H9 (cell line): ENCODE measurements around the gene PRKAG2. TPM values are rescaled to one million over a fixed set of nuclear protein-coding genes. Genes with fewer than 3 reads are reported as not detected.

Source experiments
- DNase-seq: peaks from one replicate; pipeline ENCODE4 v3.0.0-alpha.2; 2017
- H2AFZ ChIP-seq: one replicate; pipeline ENCODE4 v1.6.1; 2013; ENCODE audit warnings: mild to moderate bottlenecking, low read length, control low read depth, moderate library complexity
- H2AK5ac ChIP-seq: 2 replicates; pipeline ENCODE4 v1.6.1; 2013; ENCODE audit warnings: low read length, control low read depth, mixed read lengths; ENCODE audit not compliant: insufficient read length
- H2BK120ac ChIP-seq: one replicate; pipeline ENCODE4 v1.6.1; 2013; ENCODE audit warnings: low read depth, mild to moderate bottlenecking, low read length, control low read depth, inconsistent platforms; ENCODE audit not compliant: poor library complexity, severe bottlenecking
- H2BK12ac ChIP-seq: 2 replicates; pipeline ENCODE4 v1.6.1; 2013; ENCODE audit warnings: low read length, control low read depth, mixed read lengths, low read depth; ENCODE audit not compliant: insufficient read length
- H2BK15ac ChIP-seq: 2 replicates; pipeline ENCODE4 v1.6.1; 2013; ENCODE audit warnings: low read depth, low read length, control low read depth
- H2BK20ac ChIP-seq: one replicate; pipeline ENCODE4 v1.6.1; 2013; ENCODE audit warnings: low read depth, mild to moderate bottlenecking, low read length, control low read depth, inconsistent platforms; ENCODE audit not compliant: poor library complexity, severe bottlenecking
- H2BK5ac ChIP-seq: 2 replicates; pipeline ENCODE4 v1.6.1; 2013; ENCODE audit warnings: low read length, control low read depth, mixed read lengths; ENCODE audit not compliant: insufficient read length
- H3K14ac ChIP-seq: 2 replicates; pipeline ENCODE4 v1.6.1; 2013; ENCODE audit warnings: low read length, control low read depth; ENCODE audit not compliant: insufficient read depth
- H3K18ac ChIP-seq: 2 replicates; pipeline ENCODE4 v1.6.1; 2013; ENCODE audit warnings: low read depth, mild to moderate bottlenecking, mixed read lengths, low read length, control low read depth; ENCODE audit not compliant: insufficient read length
- H3K23ac ChIP-seq: 2 replicates; pipeline ENCODE4 v1.6.1; 2013; ENCODE audit warnings: low read length, control low read depth, mixed read lengths, low read depth; ENCODE audit not compliant: insufficient read length
- H3K23me2 ChIP-seq: 2 replicates; pipeline ENCODE4 v1.6.1; 2013; ENCODE audit warnings: low read depth, mild to moderate bottlenecking, mixed read lengths, low read length, control low read depth; ENCODE audit not compliant: insufficient read length, poor library complexity, severe bottlenecking
- H3K27ac ChIP-seq: 2 replicates; pipeline ENCODE4 v1.5.1; 2013; ENCODE audit warnings: low read length, control low read depth, mixed read lengths, low read depth; ENCODE audit not compliant: insufficient read length
- H3K27me3 ChIP-seq: 2 replicates; pipeline ENCODE4 v1.6.1; 2013; ENCODE audit warnings: low read length, control low read depth, inconsistent platforms; ENCODE audit not compliant: insufficient read depth
- H3K4ac ChIP-seq: 2 replicates; pipeline ENCODE4 v1.6.1; 2013; ENCODE audit warnings: low read depth, mild to moderate bottlenecking, control low read depth, inconsistent platforms, low read length, moderate library complexity
- H3K4me1 ChIP-seq: 2 replicates; pipeline ENCODE4 v1.6.1; 2013; ENCODE audit warnings: low read length, control low read depth, inconsistent platforms; ENCODE audit not compliant: insufficient read depth
- H3K4me2 ChIP-seq: 2 replicates; pipeline ENCODE4 v1.6.1; 2013; ENCODE audit warnings: low read length, control low read depth, mixed read lengths; ENCODE audit not compliant: insufficient read length, insufficient read depth
- H3K56ac ChIP-seq: 2 replicates; pipeline ENCODE4 v1.6.1; 2013; ENCODE audit warnings: low read depth, mild to moderate bottlenecking, mixed read lengths, low read length, control low read depth; ENCODE audit not compliant: insufficient read length
- H3K79me1 ChIP-seq: 2 replicates; pipeline ENCODE4 v1.6.1; 2013; ENCODE audit warnings: low read depth, mild to moderate bottlenecking, moderate library complexity, low read length, control low read depth, inconsistent platforms; ENCODE audit not compliant: insufficient read depth, poor library complexity, severe bottlenecking
- H3K79me2 ChIP-seq: 2 replicates; pipeline ENCODE4 v1.6.1; 2013; ENCODE audit warnings: low read length, control low read depth, inconsistent platforms; ENCODE audit not compliant: insufficient read depth
- H3K9ac ChIP-seq: 2 replicates; pipeline ENCODE4 v1.6.1; 2013; ENCODE audit warnings: low read length, control low read depth, mixed read lengths; ENCODE audit not compliant: insufficient read length; ENCODE audit errors: extremely low read depth
- H3K9me3 ChIP-seq: one replicate; pipeline ENCODE4 v1.6.1; 2013; ENCODE audit warnings: low read depth, low read length, inconsistent platforms; ENCODE audit not compliant: control insufficient read depth
- H3T11ph ChIP-seq: one replicate; pipeline ENCODE4 v1.6.1; 2013; ENCODE audit warnings: mild to moderate bottlenecking, low read length, control low read depth, inconsistent platforms
- H4K20me1 ChIP-seq: one replicate; pipeline ENCODE4 v1.6.1; 2013; ENCODE audit not compliant: control insufficient read depth, insufficient read length, insufficient read depth
- H4K5ac ChIP-seq: 2 replicates; pipeline ENCODE4 v1.6.1; 2013; ENCODE audit warnings: low read depth, mild to moderate bottlenecking, mixed read lengths, low read length, control low read depth; ENCODE audit not compliant: insufficient read length
- H4K8ac ChIP-seq: replicated peaks from 2 replicates; pipeline ENCODE4 v1.6.1; 2013; ENCODE audit warnings: low read length, control low read depth, mixed read lengths, low read depth; ENCODE audit not compliant: insufficient read length
- H4K91ac ChIP-seq: 2 replicates; pipeline ENCODE4 v1.6.1; 2013; ENCODE audit warnings: low read depth, mild to moderate bottlenecking, moderate library complexity, mixed read lengths, low read length, control low read depth; ENCODE audit not compliant: insufficient read length
- H3K27ac Mint-ChIP-seq, 3 experiments: 2 replicates in 2 of 3; 3 replicates in 1 of 3; pipeline ENCODE4 v1.8.0; 2020 to 2021; ENCODE audit warnings: mixed read lengths in 3 of 3, mild to moderate bottlenecking in 1 of 3, moderate library complexity in 1 of 3
- H3K27me3 Mint-ChIP-seq: 2 replicates; pipeline ENCODE4 v1.8.0; 2021; ENCODE audit warnings: low read depth, mild to moderate bottlenecking, moderate library complexity, mixed read lengths
- H3K36me3 Mint-ChIP-seq, 3 experiments: 2 replicates in 2 of 3; 3 replicates in 1 of 3; pipeline ENCODE4 v1.8.0; 2020 to 2021; ENCODE audit warnings: low read depth in 3 of 3, mixed read lengths in 3 of 3; ENCODE audit not compliant: insufficient read depth in 1 of 3
- H3K4me1 Mint-ChIP-seq, 2 experiments: 2 replicates each; pipeline ENCODE4 v1.8.0; 2020; ENCODE audit warnings: mixed read lengths in 2 of 2
- H3K4me3 Mint-ChIP-seq, 2 experiments: 2 replicates in 1 of 2; 3 replicates in 1 of 2; pipeline ENCODE4 v1.8.0; 2020 to 2021; ENCODE audit warnings: mild to moderate bottlenecking in 2 of 2, mixed read lengths in 2 of 2, moderate library complexity in 1 of 2
- H3K9me3 Mint-ChIP-seq, 2 experiments: 2 replicates in 1 of 2; 3 replicates in 1 of 2; pipeline ENCODE4 v1.8.0; 2020; ENCODE audit warnings: mild to moderate bottlenecking in 2 of 2, mixed read lengths in 2 of 2, moderate library complexity in 1 of 2
- WGBS: extraction: QIAGEN DNeasy Blood & Tissue Kit; methylation state at CpG from one replicate; pipeline ENCODE4 v1.1.7; 2013; ENCODE audit warnings: missing lambda C conversion rate, low lambda C conversion rate, mixed read lengths; ENCODE audit not compliant: insufficient read length; ENCODE audit errors: extremely low coverage; 5-methylcytosine and 5-hydroxymethylcytosine counted together
- total RNA-seq: library from RNA; stranded (reverse); gene quantifications from 2 replicates; pipeline ENCODE4 v1.2.1, GENCODE V29; 2021
- TF ChIP-seq, protein P1 (sequence below): fragments of 200-600 bp; sonication (generic); conservative IDR thresholded peaks from 3 replicates; pipeline ENCODE4 v1.8.0; 2021; ENCODE audit warnings: antibody characterized with exemption, mild to moderate bottlenecking

The PRKAG2 gene
- total RNA-seq, 1 experiment from 2014 or later = 11.8 TPM

DNA sequence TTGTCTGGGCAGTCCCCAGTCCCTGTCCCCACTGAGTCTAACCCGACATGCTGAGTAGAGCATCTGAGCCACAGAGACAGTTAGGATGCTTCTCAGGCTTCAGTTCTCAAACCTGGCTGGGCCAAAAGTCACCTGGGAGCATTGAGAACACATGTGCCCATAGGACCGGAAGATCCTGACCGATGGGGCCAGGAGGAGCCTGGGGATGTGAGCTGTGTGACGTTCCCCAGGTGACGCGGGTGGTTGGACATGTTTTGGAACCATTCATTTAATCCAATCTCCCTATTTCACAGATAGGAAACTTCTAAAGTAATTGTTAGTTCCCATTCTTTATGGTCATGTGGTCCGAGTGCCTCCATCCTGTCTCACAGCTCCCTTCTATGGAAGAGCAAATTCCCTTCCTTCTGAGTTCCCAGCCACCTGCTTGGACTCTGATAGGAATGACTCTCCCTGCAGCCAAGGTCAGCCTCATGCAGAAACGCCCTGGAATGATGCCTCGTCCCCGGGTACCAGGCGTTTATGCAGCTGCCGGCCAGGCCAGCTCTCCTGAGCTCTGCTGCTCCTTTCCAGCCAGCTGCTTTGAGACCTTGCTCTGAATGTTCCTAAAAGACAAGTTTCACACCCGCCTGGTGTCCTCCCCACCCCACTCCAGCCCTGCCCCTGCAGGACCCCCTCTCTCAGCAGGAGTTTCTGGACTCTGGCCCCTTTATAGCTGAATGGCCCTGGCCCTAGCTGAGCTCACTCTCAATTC, 190.7 kb downstream of the PRKAG2 start:
- peaks cover 25 to 26% of the 10 kb centered on the region in 2 experiments for H3K4me1 Mint-ChIP-seq
- no peaks in the 10 kb centered on the region for H3K36me3 Mint-ChIP-seq
- Histone ChIP-seq H4K8ac (no peak overlapping the region), H3K79me2 (no peaks in the 10 kb centered on the region), H3K23me2 (no peaks in the 10 kb centered on the region), H4K20me1 (no peaks in the 10 kb centered on the region), H2BK5ac (no peak overlapping the region), H4K5ac (no peak overlapping the region), H3K9ac (no peak overlapping the region), H3K9me3 (no peaks in the 10 kb centered on the region), H3K79me1 (no peaks in the 10 kb centered on the region), H2BK120ac (no peak overlapping the region), H2BK12ac (no peak overlapping the region), H3K4me1 (peaks cover 8% of the 10 kb centered on the region; the same call in 1 of the 2 replicates), H3K4ac (no peak overlapping the region), H3K23ac (no peak overlapping the region), H4K91ac (no peak overlapping the region), H3K4me2 (no peak overlapping the region), H3K27ac (no peak overlapping the region), H3K56ac (no peak overlapping the region), H3K18ac (no peak overlapping the region), H2BK20ac (no peak overlapping the region), H3T11ph (no peak overlapping the region), H2BK15ac (no peak overlapping the region), H3K27me3 (no peaks in the 10 kb centered on the region), H3K14ac (0 out of 2 replicates have a peak overlapping the region, but pooled peaks have one; percentile 36), H2AFZ (no peak overlapping the region), H2AK5ac (no peak overlapping the region)
- H3K27ac Mint-ChIP-seq = no peak overlapping the region
- TF ChIP-seq, protein P1, sequence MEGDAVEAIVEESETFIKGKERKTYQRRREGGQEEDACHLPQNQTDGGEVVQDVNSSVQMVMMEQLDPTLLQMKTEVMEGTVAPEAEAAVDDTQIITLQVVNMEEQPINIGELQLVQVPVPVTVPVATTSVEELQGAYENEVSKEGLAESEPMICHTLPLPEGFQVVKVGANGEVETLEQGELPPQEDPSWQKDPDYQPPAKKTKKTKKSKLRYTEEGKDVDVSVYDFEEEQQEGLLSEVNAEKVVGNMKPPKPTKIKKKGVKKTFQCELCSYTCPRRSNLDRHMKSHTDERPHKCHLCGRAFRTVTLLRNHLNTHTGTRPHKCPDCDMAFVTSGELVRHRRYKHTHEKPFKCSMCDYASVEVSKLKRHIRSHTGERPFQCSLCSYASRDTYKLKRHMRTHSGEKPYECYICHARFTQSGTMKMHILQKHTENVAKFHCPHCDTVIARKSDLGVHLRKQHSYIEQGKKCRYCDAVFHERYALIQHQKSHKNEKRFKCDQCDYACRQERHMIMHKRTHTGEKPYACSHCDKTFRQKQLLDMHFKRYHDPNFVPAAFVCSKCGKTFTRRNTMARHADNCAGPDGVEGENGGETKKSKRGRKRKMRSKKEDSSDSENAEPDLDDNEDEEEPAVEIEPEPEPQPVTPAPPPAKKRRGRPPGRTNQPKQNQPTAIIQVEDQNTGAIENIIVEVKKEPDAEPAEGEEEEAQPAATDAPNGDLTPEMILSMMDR = no peak
- peaks cover 2% of the 10 kb centered on the region; the same call in 1 of the 2 replicates for H3K27me3 Mint-ChIP-seq
- H3K9me3 Mint-ChIP-seq = no peaks in the 10 kb centered on the region
- DNase-seq = no peak
- H3K4me3 Mint-ChIP-seq = no peak overlapping the region
- no CpG with 5 or more reads among the region's 13 CpGs for WGBS
